HG02938 (cell line): Measurements from ENCODE around the gene HAAO.

Experiments used
- ATAC-seq: cut with Tn5 transposase; IDR thresholded peaks from one replicate; pipeline ENCODE4 v1.9.1; 2021; ENCODE audit warnings: mild to moderate bottlenecking, moderate library complexity; ENCODE audit not compliant: unreplicated experiment

HAAO gene

DNA sequence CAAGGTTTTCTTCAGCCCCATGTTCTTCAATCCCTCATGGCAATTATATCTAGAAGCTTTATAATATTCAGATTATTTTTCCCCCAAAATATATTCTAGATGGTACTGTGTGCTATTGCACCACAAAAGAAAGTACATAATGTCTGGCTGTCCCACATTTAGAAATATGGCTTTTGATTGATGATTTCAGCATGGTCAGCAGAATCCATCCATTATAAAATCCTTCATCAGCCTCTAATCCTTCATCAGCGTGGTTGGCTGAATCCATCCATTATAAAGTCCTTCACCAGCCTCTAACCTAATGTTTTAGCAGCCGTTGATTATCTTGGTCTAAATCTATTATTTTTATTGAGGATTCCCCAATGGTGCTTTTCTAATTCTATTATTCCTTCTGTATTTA is 23.3 kb upstream of the HAAO start:
- ATAC-seq, result no peak

DNA sequence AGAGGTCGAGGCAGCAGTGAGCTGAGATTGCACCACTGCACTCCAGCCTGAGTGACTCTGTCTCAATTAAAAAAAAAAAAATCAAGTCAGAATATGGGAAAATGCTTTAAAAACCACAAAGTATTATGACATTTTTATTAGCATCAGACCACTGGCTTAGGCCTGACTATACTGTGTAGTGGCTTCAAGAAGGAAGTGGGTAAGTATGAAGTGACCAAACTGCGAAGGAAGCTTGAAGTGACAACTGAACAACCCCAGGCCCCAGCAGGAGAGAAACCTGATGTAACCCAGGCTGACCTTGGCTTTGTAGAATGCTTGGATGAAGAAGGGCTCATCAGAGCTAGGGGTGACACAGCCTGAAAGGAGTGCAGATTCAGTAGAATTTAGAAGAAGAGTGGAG is 21.4 kb upstream of the HAAO start:
- no peak for ATAC-seq

DNA sequence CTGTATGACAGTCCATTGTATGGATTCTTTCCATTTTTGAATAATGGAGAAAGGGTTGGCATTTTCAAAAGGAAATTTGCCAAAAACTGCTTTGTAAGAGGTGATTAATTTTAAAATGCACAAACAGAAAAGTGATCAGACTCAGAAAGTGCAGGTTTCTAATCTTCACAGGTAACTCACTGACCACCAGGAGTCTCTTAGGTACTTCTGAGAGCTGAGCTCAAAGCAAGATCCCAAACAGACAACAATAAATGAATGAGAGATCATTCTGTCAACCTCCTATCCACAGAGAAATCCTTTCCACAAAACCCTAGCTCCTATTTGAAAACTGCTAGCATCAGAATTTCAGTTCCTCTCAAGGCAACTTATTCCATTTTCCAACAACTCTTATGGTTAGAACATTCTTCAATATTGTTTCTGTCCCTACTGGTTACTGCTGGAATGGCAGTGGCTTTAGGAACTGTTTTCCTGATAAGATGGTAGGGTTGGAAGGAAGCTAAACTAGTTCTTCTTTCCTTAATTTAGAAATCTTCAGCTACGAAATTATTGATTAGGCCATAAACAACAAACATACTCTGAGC is 20.6 kb upstream of the HAAO start:
- no peak for ATAC-seq

DNA sequence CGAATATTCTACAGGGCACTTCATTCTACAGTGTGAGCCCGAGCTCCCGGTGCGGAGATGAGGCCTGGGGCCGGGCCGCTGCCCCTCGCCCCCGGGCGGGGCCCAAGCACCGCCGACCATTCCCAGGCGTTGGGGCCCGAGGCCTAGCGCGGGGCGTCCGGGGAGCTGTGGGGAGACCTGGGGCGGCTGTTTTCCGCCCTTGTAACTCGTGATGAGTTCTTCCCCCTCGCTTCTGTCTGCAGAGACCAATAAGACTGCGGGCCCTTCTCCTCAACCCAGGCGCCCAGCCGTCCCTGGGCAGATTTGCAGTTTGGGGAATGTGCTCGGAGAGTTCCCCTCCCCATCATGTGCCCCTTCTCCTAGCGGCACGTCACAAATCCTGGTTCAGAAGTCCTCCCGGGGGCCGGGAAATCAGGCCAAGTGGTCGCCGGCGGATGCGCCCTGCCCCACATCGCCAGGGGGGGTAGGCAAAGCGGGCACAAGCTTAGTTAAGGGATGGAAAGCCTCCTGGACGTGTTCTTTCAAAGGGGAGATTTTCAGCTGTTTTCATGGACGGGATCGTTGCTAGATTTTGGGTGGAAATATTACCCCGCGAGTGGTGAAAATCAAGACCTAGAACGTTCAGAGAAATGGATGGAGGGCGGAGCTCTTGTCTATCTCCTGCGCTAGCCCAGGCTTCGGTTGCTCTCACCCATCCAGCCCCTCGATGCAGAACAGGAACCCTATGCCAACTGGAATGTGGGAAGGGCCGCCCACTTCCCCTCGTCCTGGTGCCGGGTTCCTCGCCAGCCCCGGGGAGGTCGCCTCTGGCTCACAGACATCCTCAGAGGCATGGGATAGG is 18.8 kb upstream of the HAAO start:
- ATAC-seq, result peak; percentile 3

DNA sequence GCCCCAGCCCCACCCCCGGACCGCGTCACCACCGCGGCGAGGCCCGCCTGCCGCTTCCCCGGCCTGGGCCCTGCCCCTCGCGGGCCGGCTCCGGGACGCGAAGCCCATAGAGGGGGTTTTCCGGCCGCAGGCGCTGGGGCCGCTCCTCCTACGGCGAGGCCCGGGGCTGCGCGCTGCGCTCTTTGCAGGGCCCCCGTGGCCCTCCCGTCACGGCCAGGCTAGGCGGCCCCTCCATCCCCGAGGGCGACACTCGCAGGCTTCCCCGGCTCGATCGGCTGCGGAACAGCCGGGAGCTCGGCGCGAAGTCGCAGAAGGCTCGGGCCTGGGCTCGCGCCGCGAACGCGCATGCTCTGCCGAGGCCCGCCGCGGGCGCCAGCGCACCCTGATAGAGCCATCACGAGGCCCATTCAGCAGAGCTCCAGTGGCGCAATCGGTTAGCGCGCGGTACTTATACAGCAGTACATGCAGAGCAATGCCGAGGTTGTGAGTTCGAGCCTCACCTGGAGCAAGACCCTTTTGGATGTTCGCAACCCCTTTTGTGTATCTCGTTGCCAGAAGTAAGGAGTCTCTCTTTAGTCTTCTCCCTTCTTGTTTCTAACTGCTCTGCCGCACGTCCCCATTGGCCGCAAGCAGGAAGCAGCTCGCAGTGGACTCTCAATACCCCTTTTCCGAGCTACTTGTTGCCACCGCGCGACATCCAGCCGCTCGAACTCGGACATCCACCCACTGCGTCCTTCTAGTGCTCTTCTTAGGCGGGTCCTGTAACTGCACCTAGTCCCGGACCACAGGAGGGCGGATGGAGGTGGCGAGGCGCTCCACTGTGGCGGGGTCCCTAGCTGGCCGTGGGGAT is 18.0 kb upstream of the HAAO start:
- peak; percentile 70 for ATAC-seq

GRCh38 chr2:42809819-42810120 is 17.4 kb upstream of the HAAO start:
- peak; percentile 49 for ATAC-seq

DNA sequence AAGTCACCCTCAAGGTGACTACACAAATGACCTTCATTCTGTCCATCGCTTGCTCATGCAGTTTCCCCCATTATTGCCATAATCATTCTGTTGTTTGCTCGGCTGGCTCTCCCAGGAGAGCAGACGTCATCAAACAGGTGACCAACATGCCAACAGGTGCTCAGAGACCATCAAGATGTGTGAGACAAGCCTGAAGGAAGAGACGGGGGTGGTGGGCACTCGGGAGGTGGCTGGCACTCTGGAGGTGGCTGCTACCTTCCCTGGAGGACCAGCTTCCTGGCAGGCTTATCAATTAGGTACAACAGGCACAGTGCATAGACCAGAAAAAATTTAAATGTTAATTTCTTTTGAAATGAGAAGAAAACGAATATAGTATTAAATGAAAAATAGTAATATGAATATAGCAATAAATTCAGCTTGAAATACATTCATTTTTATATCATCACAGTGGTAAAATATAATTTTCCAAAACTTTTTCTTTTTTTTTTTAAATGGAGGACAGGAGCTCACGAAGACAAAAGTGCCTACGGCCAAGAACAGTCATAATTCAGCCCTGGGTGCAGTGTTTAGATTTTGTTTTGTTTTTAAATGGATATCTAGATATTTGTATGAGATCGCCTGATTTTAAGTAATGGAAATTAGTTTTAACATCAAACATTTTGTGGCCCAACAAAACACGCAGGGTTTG is 16.9 kb upstream of the HAAO start:
- no peak for ATAC-seq

DNA sequence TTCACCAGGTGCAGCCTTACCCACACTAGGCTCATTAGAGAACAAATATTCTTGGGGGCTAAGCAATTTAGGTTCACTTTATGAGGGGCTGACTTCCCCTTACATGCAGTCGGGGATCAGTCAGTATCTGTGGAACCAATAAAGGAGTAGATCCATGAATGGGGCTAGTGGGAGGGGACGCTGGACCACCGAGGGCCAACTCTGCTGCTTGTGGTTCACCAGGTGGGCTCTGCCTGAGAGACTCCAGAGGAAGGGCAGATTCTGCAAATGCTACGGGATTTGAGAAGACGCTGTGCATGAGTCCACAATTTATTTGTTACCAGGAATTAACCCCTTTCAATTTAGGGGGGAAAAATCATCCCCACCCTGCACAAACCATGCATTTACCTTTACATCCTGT is 15.9 kb upstream of the HAAO start:
- ATAC-seq, result no peak

DNA sequence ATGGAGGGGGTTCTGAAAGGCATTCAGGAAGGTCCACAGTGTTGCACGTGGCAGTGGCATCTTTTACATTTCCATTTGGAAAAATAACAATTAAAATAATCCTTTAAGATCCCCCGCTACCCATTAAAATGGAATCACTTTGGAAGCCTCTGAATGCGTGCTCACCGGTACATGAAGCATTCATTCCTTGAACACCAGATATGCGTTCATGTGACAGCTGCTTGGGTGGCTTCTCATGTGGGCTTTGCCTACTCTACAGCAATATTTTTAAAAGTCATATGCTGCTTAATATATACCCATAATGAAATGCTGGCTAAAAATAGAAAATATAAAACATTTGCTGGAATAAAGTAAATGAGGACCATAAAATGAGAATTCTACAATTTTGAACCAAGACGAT is 14.4 kb upstream of the HAAO start:
- no peak for ATAC-seq

DNA sequence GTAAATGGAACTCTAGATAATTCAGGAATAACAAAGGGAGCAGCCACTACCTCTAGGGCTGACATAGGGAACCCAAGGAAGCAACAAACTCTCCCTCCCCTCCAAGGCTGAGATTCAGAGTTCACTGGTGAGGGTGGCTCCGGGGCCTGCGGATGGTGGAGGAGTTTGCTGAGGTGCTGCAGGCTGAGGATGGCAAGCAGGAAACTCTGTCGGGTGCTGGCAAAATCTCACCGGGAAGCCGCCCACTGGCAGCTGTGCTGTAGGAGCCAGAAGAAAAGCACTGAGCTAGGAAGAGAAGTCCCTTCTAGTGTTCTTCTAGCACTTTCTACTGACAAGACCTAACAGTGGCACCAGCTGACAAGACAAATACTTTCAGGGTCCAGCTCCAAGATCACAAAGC is 12.5 kb upstream of the HAAO start:
- no peak for ATAC-seq

GRCh38 chr2:42804338-42804737 is 12.0 kb upstream of the HAAO start:
- no peak for ATAC-seq

DNA sequence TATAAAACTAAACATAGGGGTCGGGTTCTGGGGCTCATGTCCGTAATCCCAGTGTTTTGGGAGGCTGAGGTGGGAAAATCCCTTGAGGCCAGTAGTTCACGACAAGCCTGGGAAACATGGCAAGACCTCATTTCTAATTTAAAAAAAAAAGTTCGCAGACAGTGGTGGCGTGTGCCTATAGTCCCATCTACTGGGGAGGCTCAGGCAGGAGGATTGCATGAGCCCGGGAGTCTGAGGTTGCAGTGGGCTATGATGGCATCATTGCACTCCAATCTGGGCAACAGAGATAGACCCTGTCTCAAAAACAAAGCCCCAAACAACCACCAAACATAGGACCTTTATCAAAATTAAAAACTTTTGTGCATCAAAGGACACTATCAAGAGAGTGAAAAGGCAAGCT is 9.8 kb upstream of the HAAO start:
- ATAC-seq, result no peak

- ATAC-seq, result no peak
These were observed 9.0 kb upstream of the HAAO start for GRCh38 chr2:42801381-42801780.

GRCh38 chr2:42800981-42801380 is 8.6 kb upstream of the HAAO start:
- no peak for ATAC-seq

DNA sequence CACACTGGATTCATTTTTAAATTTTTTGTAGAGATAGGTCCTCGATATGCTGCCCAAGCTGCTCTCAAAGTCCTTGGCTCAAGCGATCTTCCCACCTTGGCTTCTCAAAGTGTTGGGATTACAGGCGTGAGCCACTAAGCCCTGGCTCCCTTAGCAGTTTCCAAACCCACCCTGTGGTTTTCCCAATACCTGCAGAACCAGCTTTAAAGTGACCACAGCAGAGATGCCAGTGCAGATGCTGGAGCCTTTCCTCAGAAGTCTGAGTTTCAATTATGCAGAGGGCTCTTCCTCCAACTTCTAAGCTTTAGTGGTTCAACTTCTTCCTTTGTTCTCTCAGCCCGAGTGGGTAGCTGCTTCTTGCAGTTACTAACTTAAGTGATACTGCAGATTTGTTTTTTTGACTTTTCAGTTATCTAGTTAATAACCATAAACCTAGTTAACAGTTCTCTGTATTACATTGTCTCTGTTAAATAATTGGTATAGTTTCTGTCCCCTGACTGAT is 8.1 kb upstream of the HAAO start:
- no peak for ATAC-seq

DNA sequence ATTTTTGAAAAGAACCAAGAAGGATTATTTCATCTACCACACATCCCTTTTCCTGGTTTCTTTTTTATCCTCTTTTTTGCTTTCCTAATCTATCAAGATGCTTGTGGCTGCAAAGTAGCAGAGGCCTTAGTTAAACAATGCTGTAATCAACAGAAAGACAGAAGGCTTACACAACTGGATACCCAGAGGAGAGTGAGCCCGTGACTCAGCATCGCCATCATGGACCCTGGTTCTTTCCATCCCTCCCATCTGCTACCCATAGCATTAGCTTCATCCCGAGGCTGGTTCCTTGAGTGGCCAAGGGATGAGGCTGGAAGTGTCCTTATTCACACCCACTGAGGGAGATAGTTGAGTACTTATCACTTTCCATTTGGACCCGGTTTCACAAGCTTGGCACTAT is 7.5 kb upstream of the HAAO start:
- ATAC-seq, result no peak

DNA sequence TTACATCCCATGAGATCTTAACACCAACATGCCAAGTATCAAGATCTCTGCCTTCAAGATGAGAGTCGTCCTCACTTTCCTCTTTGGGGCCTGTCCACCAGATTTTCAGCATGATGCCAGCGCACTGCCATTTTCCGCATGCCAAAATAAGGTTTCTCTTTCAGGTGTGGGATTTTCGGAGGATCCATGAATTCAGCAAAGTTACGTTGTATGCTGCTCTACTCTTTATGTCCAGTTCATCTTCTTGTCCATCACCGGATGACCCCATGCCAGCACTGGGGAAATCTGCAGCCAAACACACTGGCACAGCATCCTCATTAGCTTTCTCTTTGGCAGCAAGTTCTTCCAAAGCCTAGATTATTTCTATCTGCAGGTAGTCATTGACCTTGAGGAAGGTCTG is 4.9 kb upstream of the HAAO start:
- ATAC-seq, result no peak

DNA sequence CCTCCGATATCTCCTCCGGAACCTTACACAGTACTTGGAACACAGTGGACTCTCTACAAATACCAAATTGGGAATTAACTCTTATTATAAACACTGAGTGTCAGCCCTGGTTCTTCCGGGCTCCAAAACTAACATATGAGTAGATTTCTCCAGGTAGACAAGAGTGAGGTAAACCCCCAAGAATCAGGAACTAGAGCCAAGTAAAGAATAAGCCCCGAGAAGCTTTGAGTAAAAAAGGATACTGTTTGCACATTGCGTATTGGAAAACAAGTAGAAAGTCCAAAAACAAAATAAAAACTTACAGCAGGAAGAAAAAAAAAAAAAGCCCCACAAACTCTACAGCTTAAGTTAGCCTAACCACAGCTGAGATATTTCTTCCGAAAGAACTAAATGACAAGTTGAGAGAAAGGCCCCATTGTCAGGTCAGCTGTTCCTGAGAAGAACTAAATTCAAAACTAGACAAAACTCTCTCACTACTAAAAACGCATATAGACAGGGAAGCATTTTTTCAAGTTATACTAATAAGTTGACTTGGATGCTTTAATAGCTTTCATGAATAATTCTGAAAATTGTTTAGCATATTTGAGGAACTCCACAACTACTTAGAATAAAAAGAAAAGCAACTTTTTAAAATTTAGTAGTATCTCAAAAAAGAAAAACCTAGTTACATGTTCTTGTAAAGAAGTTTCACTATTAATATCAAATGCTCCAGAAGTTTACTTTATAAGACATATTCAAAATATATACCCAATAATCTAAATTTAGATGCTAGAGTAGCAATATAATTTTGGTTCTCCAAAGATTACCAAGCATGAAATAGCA is 4.3 kb upstream of the HAAO start:
- ATAC-seq, result peak; percentile 47

DNA sequence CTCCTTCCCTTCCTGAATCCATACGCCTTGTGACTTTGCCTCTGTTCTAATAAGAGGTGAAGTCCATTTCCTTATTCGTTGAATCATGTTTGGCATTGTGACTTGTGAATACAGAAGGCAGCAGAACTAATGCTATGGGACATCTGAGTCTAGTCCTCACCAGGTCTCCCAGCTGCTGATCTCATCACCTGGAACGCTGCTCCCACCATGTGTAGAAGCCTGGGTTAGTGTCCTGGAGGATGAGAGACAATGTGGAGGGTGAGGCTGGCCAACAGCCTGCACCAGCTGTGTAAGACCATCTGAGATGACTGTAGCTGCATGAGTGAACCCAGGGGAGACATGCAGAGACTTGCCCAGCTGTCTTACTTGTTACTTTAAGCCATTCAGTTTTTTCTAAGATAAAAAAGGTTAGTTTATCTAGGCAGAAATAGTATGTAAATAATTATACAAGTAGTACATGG is 3.5 kb upstream of the HAAO start:
- ATAC-seq, result no peak

- ATAC-seq, result no peak
These were observed 2.9 kb upstream of the HAAO start for GRCh38 chr2:42795275-42795674.
